HL-60/S4 treated with phorbol 12-myristate 13-acetate at 8.2 ng/mL for 4 days and 3 days (cell line): ENCODE measurements around the gene CHCHD5.
"Not testable (repeated sequence)": the region's sequence is repeated elsewhere in the genome, so short reads cannot be mapped to it uniquely, and the experiment has no call there.

Experiments
- in situ Hi-C: fragments of 300-500 bp; cut with MboI; formaldehyde crosslinking; loops from 2 replicates; pipeline ENCODE4 v1.15.0; 2022; ENCODE audit warnings: low sequenced_read_pairs

CHCHD5 gene

GRCh38 chr2:112585873-112586464, 1.6 kb downstream of the CHCHD5 start:
- in situ Hi-C loops: no loop called here

GRCh38 chr2:112588611-112589045, 4.2 kb downstream of the CHCHD5 start:
- in situ Hi-C loops: no loop called here

- in situ Hi-C loops: no loop called here
Observed at GRCh38 chr2:112591413-112591812, 7.0 kb downstream of the CHCHD5 start.

- in situ Hi-C loops: no loop called here
Observed at GRCh38 chr2:112593736-112594135, 9.3 kb downstream of the CHCHD5 start.

GRCh38 chr2:112597537-112598322, 13.3 kb downstream of the CHCHD5 start:
- in situ Hi-C loops: no loop called here

GRCh38 chr2:112600634-112601033, 16.2 kb downstream of the CHCHD5 start:
- in situ Hi-C loops: no loop called here

- in situ Hi-C loops: no loop called here
Observed at GRCh38 chr2:112601754-112602153, 17.3 kb downstream of the CHCHD5 start.

GRCh38 chr2:112602917-112603316, 18.5 kb downstream of the CHCHD5 start:
- in situ Hi-C loops: no loop called here

- in situ Hi-C loops: no loop called here
Observed at GRCh38 chr2:112603731-112604130, 19.3 kb downstream of the CHCHD5 start.

- in situ Hi-C loops: no loop called here
Observed at GRCh38 chr2:112604952-112605351, 20.5 kb downstream of the CHCHD5 start.

- in situ Hi-C loops: no loop called here
Observed at GRCh38 chr2:112605926-112606325, 21.5 kb downstream of the CHCHD5 start.

- in situ Hi-C loops: no loop called here
Observed at GRCh38 chr2:112606547-112606946, 22.1 kb downstream of the CHCHD5 start.

- in situ Hi-C loops: no loop called here
Observed at GRCh38 chr2:112607680-112608438, 23.4 kb downstream of the CHCHD5 start.

GRCh38 chr2:112609320-112609719, 24.9 kb downstream of the CHCHD5 start:
- in situ Hi-C loops: not testable (repeated sequence)

GRCh38 chr2:112612283-112612682, 27.9 kb downstream of the CHCHD5 start:
- in situ Hi-C loops: not testable (repeated sequence)

GRCh38 chr2:112614201-112614840, 29.9 kb downstream of the CHCHD5 start:
- in situ Hi-C loops: no loop called here

GRCh38 chr2:112615051-112615450, 30.6 kb downstream of the CHCHD5 start:
- in situ Hi-C loops: no loop called here

GRCh38 chr2:112615798-112616197, 31.4 kb downstream of the CHCHD5 start:
- in situ Hi-C loops: not testable (repeated sequence)

- in situ Hi-C loops: no loop called here
Observed at GRCh38 chr2:112618383-112618782, 34.0 kb downstream of the CHCHD5 start.

GRCh38 chr2:112621790-112622527, 37.5 kb downstream of the CHCHD5 start:
- in situ Hi-C loops: no loop called here

GRCh38 chr2:112622528-112622849, 38.1 kb downstream of the CHCHD5 start:
- in situ Hi-C loops: no loop called here
